Ishikawa (cell line): ENCODE results near the gene LSM3.

ENCODE experiments used
- CEBPB ChIP-seq: IDR thresholded peaks from 2 replicates; pipeline ENCODE4 v1.6.1; 2012
- CREB1 ChIP-seq: IDR thresholded peaks from 2 replicates; pipeline ENCODE4 v1.6.1; 2012; ENCODE audit warnings: low read depth
- EP300 ChIP-seq: IDR thresholded peaks from 2 replicates; pipeline ENCODE4 v1.6.1; 2012; ENCODE audit warnings: borderline replicate concordance
- ZBTB7A ChIP-seq: IDR thresholded peaks from 2 replicates; pipeline ENCODE4 v1.6.1; 2012; ENCODE audit warnings: low read depth
- TF ChIP-seq, protein P1 (sequence below): IDR thresholded peaks from 2 replicates; pipeline ENCODE4 v1.6.1; 2012
- TF ChIP-seq, protein P2 (sequence below): IDR thresholded peaks from 2 replicates; pipeline ENCODE4 v1.6.1; 2012; ENCODE audit warnings: low read depth, mild to moderate bottlenecking

DNA sequence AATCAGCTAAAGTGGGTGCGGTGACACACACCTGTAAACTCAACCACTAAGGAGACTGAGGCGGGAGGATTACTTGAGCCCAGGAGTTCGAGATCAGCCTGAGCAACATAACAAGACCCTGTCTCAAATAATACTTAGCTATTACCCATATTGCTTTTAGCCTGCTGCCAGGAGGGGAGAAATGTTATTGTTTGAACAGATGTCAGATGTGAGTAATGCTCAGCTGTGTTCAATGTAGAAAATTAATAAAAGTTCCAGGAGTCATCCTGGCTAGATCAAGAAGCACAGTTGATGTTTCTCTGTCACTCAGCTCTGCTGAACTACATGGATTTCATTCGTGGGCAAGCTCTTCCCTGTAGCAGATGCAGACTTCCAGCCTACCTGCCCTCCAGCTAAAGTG lies 22.2 kb downstream of the LSM3 start:
- TF ChIP-seq CREB1 (no peak), EP300 (no peak), CEBPB (no peak), ZBTB7A (no peak)
- TF ChIP-seq, protein P1, sequence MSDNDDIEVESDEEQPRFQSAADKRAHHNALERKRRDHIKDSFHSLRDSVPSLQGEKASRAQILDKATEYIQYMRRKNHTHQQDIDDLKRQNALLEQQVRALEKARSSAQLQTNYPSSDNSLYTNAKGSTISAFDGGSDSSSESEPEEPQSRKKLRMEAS = no peak
- TF ChIP-seq, protein P2, sequence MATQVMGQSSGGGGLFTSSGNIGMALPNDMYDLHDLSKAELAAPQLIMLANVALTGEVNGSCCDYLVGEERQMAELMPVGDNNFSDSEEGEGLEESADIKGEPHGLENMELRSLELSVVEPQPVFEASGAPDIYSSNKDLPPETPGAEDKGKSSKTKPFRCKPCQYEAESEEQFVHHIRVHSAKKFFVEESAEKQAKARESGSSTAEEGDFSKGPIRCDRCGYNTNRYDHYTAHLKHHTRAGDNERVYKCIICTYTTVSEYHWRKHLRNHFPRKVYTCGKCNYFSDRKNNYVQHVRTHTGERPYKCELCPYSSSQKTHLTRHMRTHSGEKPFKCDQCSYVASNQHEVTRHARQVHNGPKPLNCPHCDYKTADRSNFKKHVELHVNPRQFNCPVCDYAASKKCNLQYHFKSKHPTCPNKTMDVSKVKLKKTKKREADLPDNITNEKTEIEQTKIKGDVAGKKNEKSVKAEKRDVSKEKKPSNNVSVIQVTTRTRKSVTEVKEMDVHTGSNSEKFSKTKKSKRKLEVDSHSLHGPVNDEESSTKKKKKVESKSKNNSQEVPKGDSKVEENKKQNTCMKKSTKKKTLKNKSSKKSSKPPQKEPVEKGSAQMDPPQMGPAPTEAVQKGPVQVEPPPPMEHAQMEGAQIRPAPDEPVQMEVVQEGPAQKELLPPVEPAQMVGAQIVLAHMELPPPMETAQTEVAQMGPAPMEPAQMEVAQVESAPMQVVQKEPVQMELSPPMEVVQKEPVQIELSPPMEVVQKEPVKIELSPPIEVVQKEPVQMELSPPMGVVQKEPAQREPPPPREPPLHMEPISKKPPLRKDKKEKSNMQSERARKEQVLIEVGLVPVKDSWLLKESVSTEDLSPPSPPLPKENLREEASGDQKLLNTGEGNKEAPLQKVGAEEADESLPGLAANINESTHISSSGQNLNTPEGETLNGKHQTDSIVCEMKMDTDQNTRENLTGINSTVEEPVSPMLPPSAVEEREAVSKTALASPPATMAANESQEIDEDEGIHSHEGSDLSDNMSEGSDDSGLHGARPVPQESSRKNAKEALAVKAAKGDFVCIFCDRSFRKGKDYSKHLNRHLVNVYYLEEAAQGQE = no peak
